GM13977 (cell line): ENCODE measurements around the gene CYB5B.

Source experiments
- DNase-seq: peaks from one replicate; pipeline ENCODE4 v3.0.0; 2012; ENCODE audit warnings: low spot score
- CTCF ChIP-seq: IDR thresholded peaks from 2 replicates; pipeline ENCODE4 v1.5.1; 2012; ENCODE audit warnings: mild to moderate bottlenecking, control low read depth; ENCODE audit not compliant: insufficient read depth; ENCODE audit errors: extremely low read depth, missing control alignments
- in situ Hi-C: fragments of 300-500 bp; cut with MboI; formaldehyde crosslinking; loops from one replicate; pipeline ENCODE4 v1.12.0; 2022; ENCODE audit warnings: low sequenced_read_pairs, low pct_unique_long_range_greater_than_20kb, mixed read lengths, inconsistent platforms; ENCODE audit not compliant: unreplicated experiment

The CYB5B gene

DNA sequence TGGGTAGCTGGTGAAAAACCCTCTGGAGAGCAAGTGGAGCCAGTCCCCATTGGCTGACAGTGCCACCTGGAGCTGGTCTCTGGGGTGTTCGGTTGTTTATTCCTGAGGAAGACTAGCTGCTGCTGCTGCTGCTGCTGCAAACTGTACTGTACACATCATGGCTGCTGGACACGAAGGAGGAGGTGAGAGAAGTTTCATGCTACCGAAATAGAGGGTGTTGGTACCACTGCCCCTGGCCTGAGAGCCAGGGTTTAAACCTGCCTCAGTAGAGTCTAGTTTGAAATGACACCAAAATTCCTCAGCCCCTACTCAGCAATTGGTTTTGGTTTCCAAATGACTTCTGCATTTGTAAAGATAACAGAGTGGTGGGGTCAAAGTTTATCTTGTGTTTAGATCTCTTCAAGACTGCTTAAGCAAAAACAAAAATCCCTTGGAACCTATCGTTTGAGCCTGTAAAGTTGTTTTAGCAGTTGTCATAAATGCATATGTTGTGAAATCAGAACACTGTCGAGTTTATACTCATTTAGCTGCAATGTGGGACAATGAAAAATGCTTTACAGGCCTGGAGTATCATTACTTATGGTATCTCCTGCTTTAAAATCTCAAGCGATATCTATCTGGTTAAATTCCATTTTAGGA, 40.8 kb downstream of the CYB5B start:
- DNase-seq: no peak
- no peak for TF ChIP-seq CTCF

GRCh38 chr16:69465881-69466280, 41.5 kb downstream of the CYB5B start:
- TF ChIP-seq CTCF: no peak
- in situ Hi-C loops: no loop called here
- DNase-seq: no peak

More for the DNA sequence above, 40.8 kb downstream of the CYB5B start:
- in situ Hi-C loops: no loop called here

DNA sequence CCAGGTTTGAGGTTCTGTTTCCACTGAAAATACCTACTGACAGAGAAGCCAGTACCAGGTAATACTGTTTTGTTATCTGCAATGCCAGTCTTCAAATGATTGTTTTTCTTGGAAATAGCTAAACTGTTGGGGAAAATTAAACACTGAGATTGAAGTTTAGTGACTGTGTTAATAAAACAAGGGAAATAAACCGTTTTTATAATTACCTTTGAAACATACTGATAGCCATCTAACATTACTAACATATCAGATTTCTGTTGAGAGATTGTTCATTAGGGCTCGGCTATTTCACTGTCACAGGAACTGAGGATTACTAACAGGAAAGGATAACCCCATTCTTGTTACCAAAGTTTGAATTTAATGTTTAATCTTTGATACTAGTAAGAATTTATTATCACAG, 42.1 kb downstream of the CYB5B start:
- in situ Hi-C loops: no loop called here
- no peak for DNase-seq
- no peak for TF ChIP-seq CTCF

GRCh38 chr16:69467080-69467479, 42.7 kb downstream of the CYB5B start:
- TF ChIP-seq CTCF: no peak
- in situ Hi-C loops: no loop called here
- no peak for DNase-seq

DNA sequence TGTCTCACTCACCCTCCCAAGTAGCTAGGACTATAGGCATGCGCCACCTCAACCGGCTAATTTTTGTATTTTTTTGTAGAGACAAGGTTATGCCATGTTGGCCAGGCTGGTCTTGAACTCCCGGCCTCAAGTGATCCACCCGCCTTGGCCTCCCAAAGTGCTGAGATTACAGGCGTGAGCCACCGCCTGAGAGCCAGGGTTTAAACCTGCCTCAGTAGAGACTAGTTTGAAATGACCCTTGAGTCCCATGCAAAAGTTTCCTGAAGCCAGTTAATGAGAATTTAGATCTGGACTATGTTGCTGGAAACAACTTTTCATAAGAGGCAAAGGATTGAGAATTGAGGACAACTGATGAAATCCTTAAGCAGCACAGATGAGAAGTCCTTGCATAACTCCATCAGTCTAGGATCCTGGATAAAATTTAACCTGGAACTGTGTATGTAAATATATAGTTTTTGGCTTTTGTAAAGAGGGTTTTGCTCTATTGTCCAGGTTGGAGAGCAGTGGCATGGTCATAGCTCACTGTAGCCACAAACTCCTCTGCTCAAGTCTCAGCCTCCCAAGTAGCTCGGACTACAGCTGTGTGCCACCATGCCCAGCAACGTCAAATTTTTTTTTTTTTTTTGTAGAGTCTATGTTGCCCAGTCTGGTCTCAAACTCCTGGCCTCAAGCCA, 43.2 kb downstream of the CYB5B start:
- no peak for TF ChIP-seq CTCF
- in situ Hi-C loops: no loop called here
- DNase-seq: no peak

- peak; percentile 41 for DNase-seq
- TF ChIP-seq CTCF: no peak
- in situ Hi-C loops: no loop called here
Measured at GRCh38 chr16:69469807-69470561, 45.6 kb downstream of the CYB5B start.
